NCI-H1105 (cell line): ENCODE data around the gene TBC1D20.

Experiments
- DNase-seq: peaks from one replicate; lab custom pipeline; 2025; lab: John Stamatoyannopoulos, UW

The TBC1D20 gene

DNA sequence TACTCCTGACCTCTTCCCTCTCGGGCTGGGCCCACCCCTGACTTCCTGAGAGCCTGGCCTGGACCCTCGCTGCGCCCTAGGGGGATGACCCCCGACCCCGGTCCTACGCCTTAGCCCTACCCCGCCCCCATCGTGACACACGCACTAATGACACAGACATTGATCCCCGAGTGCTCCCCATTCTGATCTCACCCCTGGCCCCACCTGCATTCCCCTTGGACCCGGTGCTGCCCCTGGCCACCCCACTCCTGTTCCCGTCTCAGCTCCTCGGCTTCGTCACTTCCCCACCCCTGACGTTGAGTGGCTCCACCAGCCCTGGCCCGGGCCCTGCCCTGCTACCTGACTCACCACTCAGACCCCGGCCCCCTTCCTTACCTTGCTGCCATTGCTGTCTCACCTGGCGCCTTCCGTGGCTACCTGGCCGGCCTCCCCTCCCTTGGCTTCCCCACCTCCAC is 42.1 kb downstream of the TBC1D20 start:
- no peak for DNase-seq

GRCh38 chr20:419556-420165 is 42.7 kb downstream of the TBC1D20 start:
- peak; percentile 93 for DNase-seq

- no peak for DNase-seq
Observed at GRCh38 chr20:418858-419365, 43.4 kb downstream of the TBC1D20 start.

- no peak for DNase-seq
Observed at GRCh38 chr20:417801-418342, 44.5 kb downstream of the TBC1D20 start.

- DNase-seq = no peak
Observed at GRCh38 chr20:416950-417800, 45.2 kb downstream of the TBC1D20 start.

DNA sequence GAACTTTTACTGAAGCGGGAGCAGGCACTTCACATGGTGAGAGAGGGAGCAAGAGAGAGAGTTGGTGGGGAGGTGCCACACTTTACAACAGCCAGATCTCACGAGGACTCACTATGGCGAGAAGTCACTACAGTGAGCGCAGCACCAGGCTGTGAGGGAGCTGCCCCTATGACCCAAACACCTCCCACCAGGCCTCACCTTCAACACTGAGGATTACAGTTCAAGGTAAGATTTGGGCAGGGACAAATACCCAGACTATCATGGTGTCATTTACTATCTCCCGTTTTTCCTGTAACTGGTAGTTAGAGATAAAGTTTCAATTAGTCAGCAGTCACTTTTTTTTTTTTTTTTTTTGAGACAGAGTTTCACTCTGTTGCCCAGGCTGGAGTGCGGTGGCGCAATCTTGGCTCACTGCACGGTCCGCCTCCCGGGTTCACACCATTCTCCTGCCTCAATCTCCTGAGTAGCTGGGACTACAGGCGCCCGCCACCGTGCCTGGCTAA is 46.5 kb downstream of the TBC1D20 start:
- DNase-seq = no peak

DNA sequence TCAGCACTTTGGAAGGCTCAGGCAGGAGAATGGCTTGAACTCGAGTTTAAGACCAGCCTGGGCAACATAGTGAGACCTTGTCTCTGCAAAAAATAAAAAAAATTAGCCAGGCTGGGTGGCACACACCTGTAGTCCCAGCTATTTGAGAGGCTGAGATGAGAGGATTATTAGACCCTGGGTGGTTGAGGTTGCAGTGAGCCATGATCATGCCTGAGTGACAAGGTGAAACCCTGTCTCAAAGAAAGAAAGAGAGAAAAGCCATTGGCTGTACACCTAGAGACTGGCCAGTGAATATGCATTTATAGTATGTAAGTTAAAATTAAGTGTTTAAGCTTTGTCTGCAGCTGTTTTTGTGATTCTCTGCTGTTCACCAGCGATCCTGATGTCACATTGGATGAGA is 48.2 kb downstream of the TBC1D20 start:
- no peak for DNase-seq

DNA sequence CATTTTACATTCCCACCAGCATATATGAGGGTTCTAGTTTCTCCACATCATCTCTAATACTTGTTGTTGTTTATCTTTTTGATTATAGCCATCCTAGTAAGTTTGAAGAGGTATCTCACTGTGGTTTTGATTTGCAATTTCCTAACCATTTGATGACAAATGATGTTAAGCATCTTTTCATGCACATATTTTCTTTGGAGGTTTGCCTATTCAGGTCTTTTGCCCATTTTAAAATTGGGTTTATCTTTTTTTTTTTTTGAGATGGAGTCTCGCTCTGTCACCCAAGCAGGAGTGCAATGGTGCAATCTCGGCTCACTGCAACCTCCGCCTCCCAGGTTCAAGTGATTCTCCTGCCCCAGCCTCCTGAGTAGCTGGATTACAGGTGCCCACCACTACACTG is 50.3 kb downstream of the TBC1D20 start:
- no peak for DNase-seq

DNA sequence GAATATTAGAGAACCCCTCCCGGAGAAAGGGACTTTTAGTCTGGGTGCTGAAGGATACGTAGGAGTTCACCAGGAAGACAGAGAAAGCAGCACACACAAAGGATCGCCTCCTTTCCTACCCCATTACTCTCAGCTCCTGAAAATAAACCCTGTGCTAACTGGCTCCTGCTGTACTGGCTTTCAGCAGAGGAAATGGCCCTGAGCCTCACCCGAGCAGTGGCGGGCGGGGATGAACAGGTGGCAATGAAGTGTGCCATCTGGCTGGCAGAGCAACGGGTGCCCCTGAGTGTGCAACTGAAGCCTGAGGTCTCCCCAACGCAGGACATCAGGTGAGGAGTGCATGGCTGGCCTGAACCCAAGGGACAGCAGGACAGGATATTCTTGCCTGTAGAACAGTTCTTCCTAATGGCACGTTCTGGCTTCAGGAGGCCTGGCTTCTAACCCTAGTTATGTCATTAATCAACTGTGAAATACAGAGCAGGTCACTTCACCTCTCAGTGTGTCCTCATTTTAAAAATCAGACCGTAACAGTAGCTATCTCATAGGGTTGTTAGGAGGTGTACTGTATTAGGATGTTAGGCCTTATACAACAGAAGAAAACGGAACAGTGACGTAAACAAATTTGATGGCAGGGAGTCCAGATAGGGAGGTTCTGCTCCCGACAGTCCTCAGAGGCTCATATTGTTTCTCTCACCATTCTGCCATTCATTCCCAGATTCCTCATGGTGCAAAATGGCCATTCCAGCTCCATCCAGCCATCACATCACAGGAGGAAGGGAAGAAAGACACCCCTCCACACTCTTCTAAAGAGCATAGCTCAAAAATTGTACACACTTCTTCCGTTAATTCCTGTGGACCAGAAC is 52.4 kb downstream of the TBC1D20 start:
- no peak for DNase-seq

DNA sequence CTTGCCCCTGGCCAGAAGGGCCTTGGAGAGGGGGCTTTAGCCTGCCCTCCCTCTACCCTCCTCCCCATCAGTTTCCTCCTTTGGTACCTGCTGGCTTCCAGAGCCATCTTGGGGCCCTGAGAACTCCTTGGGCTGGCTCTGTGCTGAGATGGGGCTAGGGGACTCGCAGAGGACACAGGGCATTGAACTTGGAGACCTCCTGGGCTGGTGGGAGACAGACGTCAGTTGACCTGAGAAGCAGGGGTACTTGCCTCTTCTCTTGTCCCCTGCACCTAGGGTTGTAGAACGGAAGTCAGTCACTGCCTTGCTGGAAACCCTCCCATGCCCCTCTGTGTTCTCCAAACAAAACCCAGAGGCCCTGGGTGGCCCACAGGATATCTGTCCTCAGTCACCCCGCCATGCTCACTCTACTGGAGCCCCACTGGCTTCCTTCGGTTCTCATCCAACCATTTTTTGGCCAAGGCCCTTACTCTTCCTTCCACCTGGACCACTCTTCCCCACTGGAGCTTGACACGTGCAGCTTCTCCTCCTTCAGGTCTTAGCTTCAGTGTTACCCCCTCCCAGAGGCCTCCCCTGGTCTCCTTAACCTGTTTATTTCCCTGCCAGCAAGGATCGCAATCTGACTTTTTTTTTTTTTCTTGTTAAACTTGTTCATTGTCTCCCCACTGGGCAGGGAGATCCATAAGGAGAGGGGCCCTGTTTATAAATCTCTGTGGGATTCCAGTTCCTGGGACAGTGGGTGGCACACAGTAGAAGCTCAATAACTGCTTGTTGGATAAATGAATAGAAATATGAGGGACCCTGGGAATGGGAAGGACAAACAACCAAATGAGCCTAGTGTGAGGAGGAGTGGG is 53.3 kb downstream of the TBC1D20 start:
- DNase-seq = no peak

DNA sequence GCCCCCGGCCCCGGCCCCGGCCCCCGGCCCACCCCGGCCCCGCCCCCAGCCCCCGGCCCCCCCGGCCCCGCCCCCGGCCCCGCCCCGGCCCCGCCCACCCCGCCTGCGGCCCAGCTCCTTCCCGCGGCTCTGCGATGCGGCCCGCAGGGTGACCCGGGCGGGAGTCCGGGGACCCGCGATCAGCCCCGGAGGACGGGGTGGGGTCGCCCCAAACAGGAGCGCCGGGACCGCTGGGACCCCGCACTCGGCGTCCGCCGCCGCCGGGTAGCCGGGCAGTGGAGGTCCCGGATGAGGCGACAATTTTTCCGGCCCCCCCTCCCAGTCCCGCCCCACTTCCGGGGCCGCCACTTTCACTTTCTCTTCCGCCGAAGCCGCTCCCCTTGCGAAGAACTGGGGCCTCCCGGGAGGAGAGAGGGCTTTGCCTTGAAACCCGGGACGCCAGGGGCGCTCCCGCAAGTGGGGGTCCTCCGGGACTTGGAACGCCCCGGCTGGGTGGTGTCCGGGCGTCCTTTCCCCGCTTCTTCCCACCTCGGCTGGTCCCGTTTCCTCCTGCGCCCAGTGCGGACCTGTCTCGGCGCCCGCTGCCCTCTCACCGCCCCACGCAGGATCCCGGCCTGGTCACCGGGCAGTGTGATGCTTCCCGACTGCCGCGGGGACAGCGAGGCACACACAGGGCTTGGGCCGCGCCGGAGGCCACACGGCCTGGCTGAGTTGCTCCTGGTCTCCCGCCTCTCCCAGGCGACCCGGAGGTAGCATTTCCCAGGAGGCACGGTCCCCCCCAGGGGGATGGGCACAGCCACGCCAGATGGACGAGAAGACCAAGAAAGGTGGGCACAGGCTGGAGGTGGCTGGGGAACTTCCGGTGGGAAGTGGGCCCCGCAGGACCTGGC is 54.1 kb downstream of the TBC1D20 start, which contains the start of gene RBCK1:
TSS of gene RBCK1 (plus strand) at position 347 of the 890 bp plus-strand sequence. CDS start at position 806, 459 bp downstream.
- peak; percentile 56 for DNase-seq

DNA sequence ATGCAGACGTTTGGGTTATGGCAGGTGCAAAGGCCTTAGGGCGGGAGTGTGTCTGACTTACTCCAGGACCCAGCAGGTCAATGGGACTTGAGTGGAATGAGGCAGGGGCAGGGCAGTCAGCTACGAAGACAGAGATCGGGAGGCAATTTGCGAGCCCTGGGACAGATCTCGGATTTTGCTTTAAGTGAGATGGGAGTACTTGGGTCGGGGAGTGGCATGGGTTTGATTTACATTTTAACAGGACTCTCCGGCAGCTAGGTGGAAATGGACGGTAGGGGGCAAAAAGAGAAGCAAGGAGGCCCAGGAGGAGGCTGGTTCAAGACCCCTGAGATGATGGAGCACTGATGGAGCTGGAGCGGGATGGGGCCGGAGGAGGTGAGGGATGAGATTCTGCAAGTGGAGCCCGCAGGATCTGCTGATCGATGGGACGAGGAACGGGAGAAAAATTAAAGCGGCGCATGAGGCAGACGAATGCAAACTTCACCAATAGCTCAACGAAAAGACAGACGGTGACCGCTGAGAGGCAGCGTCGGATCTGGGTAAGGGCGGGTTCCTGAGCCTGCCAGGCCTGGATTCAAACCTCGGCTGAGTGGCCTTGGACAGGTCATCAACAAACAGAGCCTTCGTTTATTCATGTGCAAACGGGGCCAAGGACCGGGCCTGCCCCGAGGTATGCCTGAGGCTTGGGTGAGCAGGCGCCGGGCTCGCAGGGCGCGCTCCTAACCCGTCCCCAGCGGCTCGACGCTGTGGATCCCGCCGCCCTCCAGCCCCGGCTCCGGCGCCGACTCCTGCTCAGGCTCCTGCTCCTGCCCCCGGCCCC is 55.0 kb downstream of the TBC1D20 start:
- peak; percentile 59 for DNase-seq

- DNase-seq = no peak
Observed at GRCh38 chr20:406200-407132, 55.9 kb downstream of the TBC1D20 start.

GRCh38 chr20:404088-404487 is 58.2 kb downstream of the TBC1D20 start:
- no peak for DNase-seq

DNA sequence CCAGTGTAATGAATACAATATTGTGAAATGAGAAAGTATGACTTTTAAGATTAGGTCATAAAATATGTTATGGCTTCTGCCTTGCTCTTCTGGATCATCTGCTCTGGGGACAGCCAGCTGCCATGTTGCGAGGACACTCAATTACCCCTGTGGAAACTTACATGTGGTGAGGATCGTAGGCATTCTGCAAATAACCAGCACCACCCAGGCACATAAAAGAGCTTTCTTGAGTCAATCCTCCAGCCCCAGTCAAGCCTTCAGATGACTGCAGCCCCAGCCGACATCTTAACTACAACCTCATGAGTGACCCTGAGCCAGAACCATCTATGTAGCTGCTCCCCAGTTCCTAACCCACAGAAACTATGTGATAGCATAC is 58.8 kb downstream of the TBC1D20 start:
- no peak for DNase-seq

GRCh38 chr20:402898-403581 is 59.3 kb downstream of the TBC1D20 start:
- DNase-seq = no peak

GRCh38 chr20:402496-402885 is 59.8 kb downstream of the TBC1D20 start:
- no peak for DNase-seq
